AG10803 (cell line): ENCODE measurements around the gene CDCA4.

ENCODE experiments used
- DNase-seq: peaks from one replicate; pipeline ENCODE4 v3.0.0; 2010; ENCODE audit warnings: low read depth
- H3K4me3 ChIP-seq: 2 replicates; pipeline ENCODE4 v1.5.1; 2011; ENCODE audit warnings: mild to moderate bottlenecking, low read length, control low read depth
- CTCF ChIP-seq: conservative IDR thresholded peaks from 2 replicates; pipeline ENCODE4 v1.5.1; 2011; ENCODE audit warnings: mild to moderate bottlenecking, low read length, control low read depth, inconsistent platforms

The CDCA4 gene

GRCh38 chr14:105061428-105062047 is 40.7 kb upstream of the CDCA4 start:
- H3K4me3 ChIP-seq: no peak overlapping the region
- no peak for DNase-seq
- no peak for TF ChIP-seq CTCF

DNA sequence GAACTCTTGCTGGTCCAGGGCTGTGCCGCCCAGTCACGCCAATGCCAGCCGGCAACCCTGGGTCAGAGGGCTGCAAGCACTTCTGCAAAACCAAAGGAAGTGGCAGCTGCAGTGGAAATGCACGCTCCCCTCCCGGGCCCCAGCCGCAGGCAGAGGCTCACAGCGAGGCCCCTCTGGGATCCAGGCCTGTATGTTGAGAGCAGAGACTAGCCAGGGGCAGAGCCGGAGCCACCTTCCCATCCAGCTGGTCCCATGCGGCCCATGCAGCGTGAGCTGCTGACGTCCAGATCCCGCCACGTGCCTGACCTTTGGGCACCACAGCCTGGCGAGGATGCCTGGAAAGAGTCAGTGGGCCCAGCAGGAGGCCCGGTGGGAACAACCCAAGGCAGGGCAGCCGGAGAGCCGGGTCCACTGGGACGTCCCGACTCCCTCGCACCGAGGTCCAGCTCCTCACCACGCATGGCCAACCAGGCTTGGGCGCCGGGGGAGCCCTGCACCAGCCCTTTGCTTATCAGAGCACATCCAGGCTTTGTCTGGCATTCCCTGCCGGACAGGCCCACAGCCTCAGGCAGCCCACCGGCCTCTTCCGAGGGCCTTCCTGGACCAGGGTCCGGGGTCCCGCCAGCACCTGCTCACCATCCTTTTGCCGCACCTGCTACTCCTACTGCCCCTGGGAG is 40.0 kb upstream of the CDCA4 start:
- no peak for TF ChIP-seq CTCF
- no peak overlapping the region for H3K4me3 ChIP-seq
- DNase-seq: no peak

DNA sequence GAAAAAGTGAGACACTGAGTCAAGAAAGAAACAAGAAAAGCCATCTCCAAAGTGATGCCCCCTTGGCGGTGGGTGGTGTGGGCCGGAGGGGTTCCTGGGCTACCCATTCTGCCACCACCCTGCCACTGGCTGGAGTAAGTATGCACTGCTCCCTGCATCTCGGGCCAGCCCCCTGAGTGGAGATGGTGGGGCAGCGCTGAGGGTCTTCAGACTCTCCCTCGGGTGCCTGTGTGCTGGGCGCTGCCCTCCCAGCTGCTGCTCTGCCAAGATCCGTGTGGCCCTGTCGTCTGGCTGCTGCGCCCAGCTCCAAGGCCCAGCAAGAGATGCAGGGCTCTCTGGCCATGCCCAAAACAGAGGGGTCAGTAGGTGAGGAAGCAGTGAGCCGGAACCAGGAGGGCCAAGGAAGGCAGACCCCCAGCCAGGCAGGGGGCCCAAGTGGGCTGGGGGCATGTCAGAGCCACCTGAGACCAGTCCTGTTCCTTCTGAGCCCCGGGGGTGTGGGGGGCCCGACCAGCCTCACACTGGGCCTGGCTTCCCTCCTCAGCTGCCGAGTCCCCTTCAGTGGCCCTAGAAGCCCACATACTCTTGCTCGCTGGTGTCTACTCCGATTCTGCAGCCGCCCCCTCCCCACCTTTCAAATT is 39.2 kb upstream of the CDCA4 start:
- H3K4me3 ChIP-seq: no peak overlapping the region
- no peak for TF ChIP-seq CTCF
- DNase-seq: no peak

- no peak for TF ChIP-seq CTCF
- no peak overlapping the region for H3K4me3 ChIP-seq
- DNase-seq: no peak
Measured at GRCh38 chr14:105059035-105059924, 38.4 kb upstream of the CDCA4 start.

- no peak for TF ChIP-seq CTCF
- H3K4me3 ChIP-seq: no peak overlapping the region
- no peak for DNase-seq
Measured at GRCh38 chr14:105058521-105059034, 37.7 kb upstream of the CDCA4 start.

- no peak for TF ChIP-seq CTCF
- no peak overlapping the region for H3K4me3 ChIP-seq
- DNase-seq: no peak
Measured at GRCh38 chr14:105056303-105056831, 35.5 kb upstream of the CDCA4 start.
